Activated CD4-positive, alpha-beta T cell treated with anti-CD3 and anti-CD28 coated beads, Interleukin-2, Interleukin-6, amounts not matched to agents 100 ng/mL and 50 ng/mL, durations not matched to agents 16 hours and 8 hours (primary cell): ENCODE results near the gene LZTFL1.

Experiments
- DNase-seq: peaks from one replicate; pipeline ENCODE4 v3.0.0-alpha.2; 2020

Gene LZTFL1

GRCh38 chr3:45807681-45808540 is 34.0 kb downstream of the LZTFL1 start:
- DNase-seq: no peak

GRCh38 chr3:45807133-45807532 is 34.8 kb downstream of the LZTFL1 start:
- DNase-seq: no peak

- DNase-seq: no peak
Observed at GRCh38 chr3:45806072-45806471, 35.8 kb downstream of the LZTFL1 start.

DNA sequence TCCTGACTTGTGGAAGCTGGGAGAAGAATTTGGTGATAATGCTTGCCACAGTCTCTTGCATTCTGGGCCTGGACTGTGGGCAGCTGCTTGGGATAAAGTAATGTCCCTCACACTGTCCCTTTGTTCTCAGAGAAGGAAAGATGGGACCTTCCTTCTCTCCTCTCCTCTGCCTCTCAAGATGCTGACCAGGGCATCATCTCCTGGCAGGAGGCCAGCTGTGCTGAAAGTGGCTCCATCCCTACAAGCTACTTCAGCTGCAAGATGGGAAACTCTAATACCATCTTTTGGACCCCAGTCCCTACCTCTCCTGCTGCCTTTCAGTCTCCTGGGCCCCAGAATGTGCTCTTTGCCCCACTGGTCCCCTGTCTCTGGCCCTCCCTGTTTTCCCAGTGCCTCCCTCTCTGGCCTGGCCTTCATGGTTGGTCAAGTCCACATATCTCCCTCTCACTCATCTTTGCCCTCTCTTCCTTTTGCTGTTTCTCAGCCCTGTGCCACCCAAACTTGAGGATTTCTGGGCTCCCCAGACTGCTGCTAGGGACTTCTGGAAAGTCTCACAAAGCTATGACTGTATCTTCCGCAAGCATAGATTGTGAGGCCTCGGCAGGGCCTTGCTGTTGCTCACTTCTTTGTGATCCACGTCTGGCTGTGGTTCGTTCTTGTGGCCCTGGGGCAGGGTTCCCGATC is 38.5 kb downstream of the LZTFL1 start:
- no peak for DNase-seq

- DNase-seq: no peak
Observed at GRCh38 chr3:45802146-45802545, 39.8 kb downstream of the LZTFL1 start.

- DNase-seq: no peak
Observed at GRCh38 chr3:45800611-45801010, 41.3 kb downstream of the LZTFL1 start.

DNA sequence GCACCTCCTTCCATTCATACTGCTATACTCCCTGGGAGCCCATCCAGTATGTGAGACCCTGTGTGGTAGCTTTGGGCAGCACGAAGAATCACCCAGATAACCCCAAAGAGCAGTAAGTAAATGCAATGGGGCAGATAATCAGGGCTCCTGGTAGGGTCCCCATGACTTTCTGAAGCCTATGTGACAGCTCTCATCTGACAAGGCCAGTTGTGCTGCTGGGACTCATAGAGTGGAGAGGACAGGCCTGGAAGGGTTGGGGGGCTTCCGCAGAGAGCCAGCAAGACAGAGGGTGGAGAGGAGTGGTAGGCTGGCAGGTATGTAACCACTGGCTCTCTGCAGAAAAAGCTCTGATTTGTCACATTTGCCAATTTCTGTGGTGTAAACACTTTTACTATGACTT is 42.3 kb downstream of the LZTFL1 start:
- DNase-seq: no peak

GRCh38 chr3:45798034-45798433 is 43.9 kb downstream of the LZTFL1 start:
- no peak for DNase-seq

DNA sequence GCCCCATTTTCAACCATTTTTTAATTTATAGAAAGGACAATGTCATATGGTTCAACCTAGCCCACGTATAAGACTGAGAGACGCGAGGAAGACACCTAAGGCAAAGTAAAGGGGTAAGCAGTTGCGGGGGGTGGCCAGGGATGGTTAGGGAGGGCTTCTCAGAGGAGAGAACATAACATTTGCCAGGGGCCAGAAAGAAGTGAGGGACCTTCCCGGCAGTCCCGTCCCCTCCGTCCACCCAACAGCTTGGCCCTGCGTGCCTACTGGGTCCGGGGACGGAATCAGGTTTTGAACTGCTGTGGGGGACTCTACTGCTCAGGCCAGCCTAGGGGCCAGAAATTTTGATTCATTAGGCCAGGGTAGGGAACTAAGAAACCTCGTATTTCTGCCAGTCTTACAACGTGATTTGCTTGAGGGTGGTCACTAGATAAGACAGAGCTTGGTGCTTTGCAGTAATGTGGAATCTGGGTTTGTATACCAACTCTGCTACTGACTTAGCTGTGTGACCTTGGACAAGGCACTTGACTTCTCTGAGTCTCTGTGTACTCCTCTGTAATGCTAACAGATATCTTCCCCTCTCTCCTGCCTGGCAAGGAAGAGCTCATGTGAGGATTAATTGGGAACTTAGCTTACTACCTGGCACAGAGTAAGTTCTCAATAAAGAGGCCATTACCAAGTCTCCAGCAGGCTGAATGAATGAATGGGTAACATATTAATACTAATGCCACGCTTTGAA is 44.8 kb downstream of the LZTFL1 start:
- DNase-seq: no peak

GRCh38 chr3:45795882-45796765 is 45.8 kb downstream of the LZTFL1 start, which contains the start of gene SLC6A20:
Gene SLC6A20 (minus strand): TSS chr3:45796536. CDS start chr3:45796419, 117 bp downstream.
- DNase-seq: peak; percentile 4

- DNase-seq: no peak
Observed at GRCh38 chr3:45795509-45795881, 46.4 kb downstream of the LZTFL1 start.

GRCh38 chr3:45794660-45795059 is 47.3 kb downstream of the LZTFL1 start:
- no peak for DNase-seq

DNA sequence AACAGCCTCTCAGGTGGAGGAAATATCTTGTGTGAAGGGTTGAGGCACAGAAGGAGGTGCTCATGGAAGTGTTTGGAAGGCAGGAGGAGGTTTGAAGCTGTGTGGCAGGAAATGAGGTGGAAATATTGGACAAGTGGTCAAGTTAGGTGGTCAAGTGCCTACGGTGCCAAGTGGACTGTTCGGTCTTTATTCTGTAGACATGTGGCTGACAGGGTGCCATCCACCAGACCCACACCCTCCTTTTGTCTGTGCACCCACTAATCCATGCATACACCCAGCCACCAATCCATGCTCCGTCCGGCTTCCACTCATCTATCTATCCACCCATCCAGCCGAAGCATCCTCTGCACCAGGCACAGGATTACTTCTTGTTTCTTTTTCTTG is 47.8 kb downstream of the LZTFL1 start:
- no peak for DNase-seq

DNA sequence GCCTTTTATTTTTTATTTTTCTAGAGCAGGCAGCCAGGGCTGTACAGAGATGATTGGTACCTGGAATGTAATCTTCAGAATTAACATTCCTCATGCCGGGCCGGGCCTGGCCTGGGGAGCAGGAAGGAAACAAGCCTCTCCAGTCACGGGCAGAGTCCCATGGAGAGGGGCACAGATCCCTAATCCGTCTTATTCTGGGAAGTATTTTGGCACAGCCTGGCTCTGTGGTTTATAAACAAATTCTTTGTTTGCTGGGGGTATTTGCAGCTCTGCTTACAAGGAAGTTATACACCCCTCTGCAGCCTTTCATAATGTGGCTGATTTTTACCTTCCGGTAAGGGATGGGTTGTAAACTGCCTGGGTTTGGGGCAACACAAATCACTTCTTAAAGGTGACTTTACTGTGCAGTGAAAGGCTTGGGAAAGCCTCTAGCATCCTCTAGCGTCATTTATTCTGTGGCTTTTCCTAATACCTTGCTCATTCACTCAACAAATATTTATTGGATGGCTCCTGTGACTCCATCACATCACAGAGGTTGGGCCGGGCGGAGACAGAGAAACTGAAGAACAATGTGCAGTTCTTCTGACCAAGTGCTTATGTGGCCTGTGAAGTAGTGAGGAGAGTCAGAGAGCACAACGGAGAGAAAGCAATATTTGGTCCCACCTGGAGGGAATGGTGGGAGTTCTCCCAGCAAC is 48.3 kb downstream of the LZTFL1 start:
- DNase-seq: no peak

DNA sequence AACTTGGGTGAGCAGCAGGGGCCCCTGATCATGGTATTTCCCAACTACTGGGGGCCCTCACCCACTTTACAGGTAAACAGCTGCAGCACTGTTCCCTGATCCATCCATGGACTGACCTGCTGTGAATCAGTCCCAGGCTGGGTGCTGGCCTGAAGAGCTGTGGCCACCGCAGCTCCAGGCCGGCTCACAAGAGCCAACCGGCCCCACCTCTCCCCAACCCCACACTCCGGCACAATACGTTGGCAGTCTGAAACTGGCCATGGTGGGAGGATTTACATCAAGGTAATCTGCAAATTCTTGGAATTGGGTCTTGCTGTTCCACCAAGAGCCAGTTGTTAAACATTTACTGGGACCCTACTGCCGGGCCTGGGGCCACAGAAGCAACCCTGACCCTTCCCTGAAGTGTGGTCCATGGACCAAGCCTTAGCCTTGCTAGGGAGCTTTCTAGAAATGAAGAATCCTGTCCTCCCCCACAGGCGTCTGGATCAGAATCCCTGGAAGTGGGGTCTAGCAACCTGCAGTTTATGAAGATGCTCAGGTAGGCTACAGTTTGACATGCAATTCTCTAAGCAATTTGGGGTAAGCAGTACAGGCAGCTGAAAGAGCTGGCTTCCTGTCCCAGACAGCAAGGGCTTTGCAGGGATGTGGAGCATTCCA is 49.3 kb downstream of the LZTFL1 start:
- DNase-seq: no peak

DNA sequence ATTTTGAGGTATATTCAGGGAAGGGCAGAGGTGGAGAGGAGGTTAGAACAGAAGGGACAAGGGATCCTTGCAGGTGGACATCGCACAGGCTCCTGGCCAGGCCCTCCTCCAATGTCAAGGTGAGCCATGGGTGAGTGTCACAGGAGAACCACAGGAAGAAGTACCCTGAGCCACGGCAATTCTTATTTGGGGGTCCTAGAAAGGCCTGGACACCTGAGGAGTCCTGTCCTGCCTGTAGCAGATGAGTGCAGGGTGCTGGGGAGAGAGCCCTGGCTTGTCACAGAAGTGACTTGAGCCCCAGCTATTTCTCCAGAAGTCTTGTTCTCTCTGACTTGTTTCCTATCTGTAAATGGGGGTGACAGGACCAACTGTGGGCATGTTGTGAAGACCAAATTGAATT is 49.9 kb downstream of the LZTFL1 start:
- no peak for DNase-seq

GRCh38 chr3:45790596-45790995 is 51.3 kb downstream of the LZTFL1 start:
- no peak for DNase-seq

DNA sequence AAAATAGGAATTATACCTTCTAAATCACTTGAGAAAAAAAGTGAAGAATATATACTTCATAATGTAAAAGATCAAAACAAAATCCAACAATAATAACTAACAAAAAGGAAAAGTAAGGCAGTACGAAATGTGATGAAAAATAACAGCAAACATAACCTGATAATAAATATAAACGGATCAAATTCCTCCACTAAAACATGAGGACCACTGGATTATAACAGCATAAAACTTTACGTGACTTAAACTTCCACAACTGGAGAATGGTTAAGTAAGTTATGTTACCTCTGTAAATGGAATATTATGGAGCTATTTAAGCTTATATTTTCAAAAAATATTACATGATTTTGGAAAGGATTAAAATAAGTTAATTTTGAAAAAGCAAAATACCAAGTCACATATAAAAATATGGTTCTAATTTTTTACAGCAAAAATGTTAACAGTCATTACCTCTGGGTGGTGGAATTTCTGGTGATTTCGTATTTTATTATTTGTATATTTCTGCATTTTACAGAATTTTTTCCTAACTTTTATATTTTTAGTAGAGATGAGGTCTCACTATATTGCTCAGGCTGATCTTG is 52.6 kb downstream of the LZTFL1 start:
- no peak for DNase-seq

GRCh38 chr3:45787551-45787950 is 54.4 kb downstream of the LZTFL1 start:
- no peak for DNase-seq

- DNase-seq: no peak
Observed at GRCh38 chr3:45786801-45787495, 55.0 kb downstream of the LZTFL1 start.
